HG03066 (cell line): ENCODE measurements around the gene NEUROG1.

Experiments
- ATAC-seq: cut with Tn5 transposase; IDR thresholded peaks from one replicate; pipeline ENCODE4 v1.9.1; 2021; ENCODE audit warnings: low read depth; ENCODE audit not compliant: unreplicated experiment

Gene NEUROG1

GRCh38 chr5:135535820-135536801 lies at the start of gene NEUROG1:
Gene NEUROG1 (minus strand): TSS chr5:135535964. CDS start chr5:135535690, 274 bp downstream.
- no peak for ATAC-seq

- ATAC-seq, result no peak
Measured at GRCh38 chr5:135584918-135585317, 49.2 kb upstream of the NEUROG1 start.

GRCh38 chr5:135584276-135584675 lies 48.5 kb upstream of the NEUROG1 start:
- no peak for ATAC-seq

- no peak for ATAC-seq
Measured at GRCh38 chr5:135582099-135582781, 46.5 kb upstream of the NEUROG1 start.

- ATAC-seq, result no peak
Measured at GRCh38 chr5:135578685-135579341, 43.0 kb upstream of the NEUROG1 start, which contains the start of gene CXCL14. Gene CXCL14 (minus strand): TSS chr5:135578991. CDS start chr5:135578778, 213 bp downstream.

GRCh38 chr5:135578305-135578684 lies 42.5 kb upstream of the NEUROG1 start:
- ATAC-seq, result no peak

- no peak for ATAC-seq
Measured at GRCh38 chr5:135577421-135577820, 41.7 kb upstream of the NEUROG1 start.

- no peak for ATAC-seq
Measured at GRCh38 chr5:135576075-135576599, 40.4 kb upstream of the NEUROG1 start.

GRCh38 chr5:135574493-135574892 lies 38.7 kb upstream of the NEUROG1 start:
- ATAC-seq, result no peak

GRCh38 chr5:135571902-135572301 lies 36.1 kb upstream of the NEUROG1 start:
- no peak for ATAC-seq

GRCh38 chr5:135571066-135571609 lies 35.4 kb upstream of the NEUROG1 start:
- no peak for ATAC-seq

- no peak for ATAC-seq
Measured at GRCh38 chr5:135570453-135570764, 34.6 kb upstream of the NEUROG1 start.

GRCh38 chr5:135569755-135570452 lies 34.1 kb upstream of the NEUROG1 start:
- ATAC-seq, result no peak

GRCh38 chr5:135568923-135569360 lies 33.2 kb upstream of the NEUROG1 start:
- no peak for ATAC-seq

GRCh38 chr5:135568246-135568645 lies 32.5 kb upstream of the NEUROG1 start:
- no peak for ATAC-seq

- no peak for ATAC-seq
Measured at GRCh38 chr5:135567661-135568060, 31.9 kb upstream of the NEUROG1 start.

- ATAC-seq, result no peak
Measured at GRCh38 chr5:135566422-135567400, 30.9 kb upstream of the NEUROG1 start.

- no peak for ATAC-seq
Measured at GRCh38 chr5:135565725-135566421, 30.1 kb upstream of the NEUROG1 start.
